K562 (cell line): Measurements from ENCODE around the gene FDX2. TPM values are rescaled to one million over a fixed set of nuclear protein-coding genes. Genes with fewer than 3 reads are reported as not detected.

Experiments
- DMBX1 ChIP-seq: fragments of 250-450 bp; sonication (Bioruptor Pico); IDR thresholded peaks from 2 replicates; pipeline ENCODE4 v1.8.0; 2022; ENCODE audit warnings: inconsistent platforms, mild to moderate bottlenecking, moderate library complexity, borderline replicate concordance
- ERF ChIP-seq: fragments of 450-650 bp; formaldehyde crosslinking; IDR thresholded peaks from 2 replicates; pipeline ENCODE4 v1.4.0; 2020; ENCODE audit warnings: mild to moderate bottlenecking, mixed read lengths
- EZH2 ChIP-seq: IDR thresholded peaks from 2 replicates; pipeline ENCODE4 v1.6.1; 2012; ENCODE audit warnings: low read depth, mild to moderate bottlenecking, inconsistent platforms, low read length, borderline replicate concordance
- GATA2 ChIP-seq: sonication (generic); formaldehyde crosslinking; IDR thresholded peaks from 2 replicates; pipeline ENCODE4 v1.4.0; 2020; ENCODE audit warnings: mild to moderate bottlenecking, missing genetic modification reagents
- HCFC1 ChIP-seq: IDR thresholded peaks from 2 replicates; pipeline ENCODE4 v1.6.1; 2012; ENCODE audit warnings: low read depth, low read length, improper control_type of control experiment
- HMBOX1 ChIP-seq: sonication (generic); IDR thresholded peaks from 2 replicates; pipeline ENCODE4 v1.6.1; 2016
- ID3 ChIP-seq, 2 experiments: fragments of 250-450 bp in 1 of 2; fragments of 450-650 bp in 1 of 2; sonication (Bioruptor Pico) in 1 of 2; IDR thresholded peaks; 2 replicates each; pipeline versions ENCODE4 v1.6.1 to v1.8.0; 2016 to 2021; ENCODE audit warnings: mild to moderate bottlenecking in 2 of 2, moderate library complexity in 2 of 2, missing compliant biosample characterization in 1 of 2, missing genetic modification characterization in 1 of 2
- JUND ChIP-seq, 2 experiments: IDR thresholded peaks; 2 replicates in 1 of 2; 3 replicates in 1 of 2; pipeline ENCODE4 v1.6.1; 2011; ENCODE audit warnings: borderline replicate concordance in 2 of 2, low read depth in 2 of 2, low read length in 2 of 2, improper control_type of control experiment in 1 of 2, missing biosample characterization in 1 of 2, missing genetic modification characterization in 1 of 2, missing genetic modification reagents in 1 of 2
- KLF6 ChIP-seq: fragments of 250-450 bp; sonication (Bioruptor Pico); IDR thresholded peaks from 2 replicates; pipeline ENCODE4 v1.4.0; 2020; ENCODE audit warnings: mild to moderate bottlenecking, moderate library complexity, borderline replicate concordance
- MBD2 ChIP-seq: sonication (generic); IDR thresholded peaks from 2 replicates; pipeline ENCODE4 v1.6.1; 2016; ENCODE audit warnings: low read depth, borderline replicate concordance
- NRF1 ChIP-seq, 2 experiments: fragments of 450-650 bp; IDR thresholded peaks in 1 of 2; conservative IDR thresholded peaks in 1 of 2; 2 replicates each; pipeline ENCODE4 v1.6.1; 2014; ENCODE audit warnings: mild to moderate bottlenecking in 2 of 2
- NUFIP1 ChIP-seq: fragments of 450-650 bp; IDR thresholded peaks from 2 replicates; pipeline ENCODE4 v1.6.1; 2018; ENCODE audit not compliant: partially characterized antibody
- PPARD ChIP-seq: fragments of 250-450 bp; sonication (Bioruptor Pico); IDR thresholded peaks from 2 replicates; pipeline ENCODE4 v1.8.0; 2022; ENCODE audit warnings: inconsistent platforms, mild to moderate bottlenecking, moderate library complexity
- PTTG1 ChIP-seq: fragments of 450-650 bp; IDR thresholded peaks from 2 replicates; pipeline ENCODE4 v1.6.1; 2016; ENCODE audit warnings: low read depth, mild to moderate bottlenecking, missing genetic modification characterization, missing compliant biosample characterization
- PURB ChIP-seq: sonication (generic); formaldehyde crosslinking; IDR thresholded peaks from 2 replicates; pipeline ENCODE4 v1.9.0; 2021; ENCODE audit warnings: low read depth, mild to moderate bottlenecking, missing genetic modification reagents
- RAD21 ChIP-seq, 2 experiments: fragments of 250-450 bp in 1 of 2; fragments of 450-650 bp in 1 of 2; sonication (Bioruptor Pico) in 1 of 2; formaldehyde crosslinking in 1 of 2; IDR thresholded peaks in 1 of 2; conservative IDR thresholded peaks in 1 of 2; 2 replicates each; pipeline versions ENCODE4 v1.4.0 to v1.8.0; 2020 to 2022; ENCODE audit warnings: mild to moderate bottlenecking in 2 of 2, moderate library complexity in 1 of 2
- RFX7 ChIP-seq: fragments of 250-450 bp; sonication (Bioruptor Pico); IDR thresholded peaks from 2 replicates; pipeline ENCODE4 v1.5.1; 2021; ENCODE audit warnings: mild to moderate bottlenecking
- SMAD1 ChIP-seq: fragments of 150-350 bp; IDR thresholded peaks from 2 replicates; pipeline ENCODE4 v1.6.1; 2014; ENCODE audit warnings: low read length, low read depth; ENCODE audit not compliant: partially characterized antibody
- SREBF2 ChIP-seq: sonication (generic); formaldehyde crosslinking; IDR thresholded peaks from 2 replicates; pipeline ENCODE4 v1.4.0; 2020; ENCODE audit warnings: mild to moderate bottlenecking, missing genetic modification reagents
- TFAP4 ChIP-seq: sonication (generic); formaldehyde crosslinking; IDR thresholded peaks from 2 replicates; pipeline ENCODE4 v1.8.0; 2022; ENCODE audit warnings: missing genetic modification reagents, mild to moderate bottlenecking, moderate library complexity, borderline replicate concordance
- TRIM25 ChIP-seq: fragments of 450-650 bp; IDR thresholded peaks from 2 replicates; pipeline ENCODE4 v1.7.0; 2016; ENCODE audit warnings: borderline replicate concordance
- ZBTB7A ChIP-seq: IDR thresholded peaks from 2 replicates; pipeline ENCODE4 v1.6.1; 2011; ENCODE audit warnings: low read depth, mild to moderate bottlenecking, low read length, moderate library complexity, borderline replicate concordance; ENCODE audit not compliant: control insufficient read depth
- polyA plus RNA-seq, 8 experiments: library from polyadenylated mRNA; depleted of rRNA in 4 of 8; stranded (reverse) in 5 of 8; unstranded in 3 of 8; fragments of >200 nt; fragmentation: Nextera tagmentation in 2 of 8; fragmentation: Illumina TruSeq in 1 of 8; extraction: Ambion mirVana in 2 of 8; extraction: Trizol in 1 of 8; gene quantifications; 2 replicates each; pipeline versions ENCODE4 v1.2.1 to v1.2.3, GENCODE V29; 2011 to 2014; ENCODE audit warnings: inconsistent platforms in 1 of 8, missing spikeins in 1 of 8
- total RNA-seq, 7 experiments: library from RNA; depleted of rRNA in 6 of 7; stranded (reverse); fragments of >200 nt in 6 of 7; fragmentation: Illumina TruSeq in 2 of 7; extraction: Trizol in 2 of 7; gene quantifications; 2 replicates each; pipeline versions ENCODE4 v1.2.1 to v1.2.3, GENCODE V29; 2011 to 2021; ENCODE audit warnings: low replicate concordance in 1 of 7

The FDX2 gene
- total and polyA plus RNA-seq, 9 of the 15 experiments (the other 6 are each of a cell fraction or from before 2014, with no cell fraction given), result 2.5 to 49.8 (median 29.7) TPM

GRCh38 chr19:10269333-10270179 is 46.3 kb downstream of the FDX2 start (continued):
- no peak for TF ChIP-seq ID3 (CRISPR knock-in tag; IDR thresholded peaks at IDR 0.05)
- no peak for TF ChIP-seq ID3 (tag; IDR thresholded peaks at IDR 0.05)
- TF ChIP-seq MBD2, result no peak
- peak; percentile 98 to 99 for TF ChIP-seq RAD21 (CRISPR knock-in tag; conservative IDR thresholded peaks at IDR 0.05 in 1 of 2, IDR thresholded peaks at IDR 0.05 in 1 of 2)
- no peak for TF ChIP-seq GATA2 (CRISPR knock-in tag)
- peak; percentile 82 for TF ChIP-seq TFAP4 (CRISPR knock-in tag)
- no peak for TF ChIP-seq NUFIP1
- no peak for TF ChIP-seq SMAD1
- TF ChIP-seq KLF6 (CRISPR knock-in tag), result peak; percentile 43; the same call in 1 of the 2 replicates
- TF ChIP-seq RFX7 (CRISPR knock-in tag), result no peak
- TF ChIP-seq ZBTB7A, result peak; percentile 94
- TF ChIP-seq JUND (IDR thresholded peaks at IDR 0.05; ENCODE audit: borderline replicate concordance, low read depth, low read length), result no peak; the same call in 1 of the 2 replicates
- peak; percentile 32; the same call in 1 of the 3 replicates for TF ChIP-seq JUND (tag; IDR thresholded peaks at IDR 0.05; ENCODE audit: borderline replicate concordance, low read depth, low read length)
- TF ChIP-seq DMBX1 (CRISPR knock-in tag), result no peak
- TF ChIP-seq PPARD (CRISPR knock-in tag), result no peak
- no peak for TF ChIP-seq TRIM25
- TF ChIP-seq PTTG1 (tag), result no peak
- TF ChIP-seq HMBOX1, result no peak
- TF ChIP-seq PURB (CRISPR knock-in tag), result no peak
- peak; percentile 19 to 40; a peak in 2 of 4 replicates for TF ChIP-seq NRF1 (conservative IDR thresholded peaks at IDR 0.05 in 1 of 2, IDR thresholded peaks at IDR 0.05 in 1 of 2)
- no peak for TF ChIP-seq SREBF2
- TF ChIP-seq HCFC1, result 0 out of 2 replicates have a peak, but pooled peaks have one; percentile 6
- 0 out of 2 replicates have a peak, but pooled peaks have one; percentile 28 for TF ChIP-seq ERF (CRISPR knock-in tag)
- no peak for TF ChIP-seq EZH2
